ENCODE results near the gene RNF115. TPM values are rescaled to one million over a fixed set of nuclear protein-coding genes. Genes with fewer than 3 reads are reported as not detected.
"Not testable (repeated sequence)": the region's sequence is repeated elsewhere in the genome, so short reads cannot be mapped to it uniquely, and the experiment has no call there.

RNF115 gene
- total RNA-seq, 2 donors from 2014 or later = 28.5 to 69.0 TPM

DNA sequence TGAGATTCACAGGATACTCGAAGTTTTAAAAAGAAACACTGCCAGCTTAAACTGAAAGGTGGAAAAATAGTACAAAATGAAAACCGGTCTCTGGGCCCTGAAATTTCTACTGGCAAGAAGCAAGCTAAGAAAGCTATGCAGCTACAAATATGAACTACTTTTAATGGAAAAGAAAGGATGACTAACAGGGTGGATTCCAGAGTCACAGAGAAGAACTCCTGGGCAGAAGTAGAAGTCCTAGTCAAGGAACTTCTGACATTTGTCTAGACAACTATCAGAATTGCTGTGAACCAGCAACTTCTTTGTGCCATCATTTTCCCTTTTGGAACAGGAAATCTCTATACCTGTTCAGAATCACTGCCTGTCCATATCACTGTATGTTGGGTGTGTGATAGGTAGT, 66.5 kb downstream of the RNF115 start:
- DNase-seq (ENCODE audit: low spot score) = no peak
- intact Hi-C loops (cut with DNase I) = no loop called here

DNA sequence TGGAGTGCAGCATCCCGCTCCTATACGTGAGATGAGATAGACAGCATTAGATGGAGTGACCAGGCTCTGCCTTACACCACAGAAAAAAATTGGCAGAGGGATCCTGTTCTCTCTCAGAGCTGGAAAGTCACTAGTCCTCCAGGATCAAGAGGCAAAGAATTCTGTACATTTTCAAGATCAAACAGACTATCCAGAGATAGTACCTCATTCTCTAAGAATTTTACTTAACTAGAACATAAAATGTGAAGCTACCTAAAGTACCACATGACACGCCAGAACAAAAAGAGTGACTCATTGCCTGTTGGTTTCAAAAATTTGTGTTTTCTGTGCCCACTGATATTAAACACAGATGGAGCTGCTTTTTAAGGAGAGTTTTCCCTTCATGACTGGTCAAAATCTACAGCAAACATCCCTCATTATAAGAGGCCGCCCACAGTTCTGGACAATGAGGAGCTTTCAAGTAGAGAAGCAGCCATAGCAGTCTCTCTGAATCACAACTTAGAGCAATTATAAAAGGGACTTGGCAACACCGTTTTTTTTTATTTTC, 72.3 kb downstream of the RNF115 start:
- intact Hi-C loops (cut with DNase I) = no loop called here
- DNase-seq (ENCODE audit: low spot score) = no peak

DNA sequence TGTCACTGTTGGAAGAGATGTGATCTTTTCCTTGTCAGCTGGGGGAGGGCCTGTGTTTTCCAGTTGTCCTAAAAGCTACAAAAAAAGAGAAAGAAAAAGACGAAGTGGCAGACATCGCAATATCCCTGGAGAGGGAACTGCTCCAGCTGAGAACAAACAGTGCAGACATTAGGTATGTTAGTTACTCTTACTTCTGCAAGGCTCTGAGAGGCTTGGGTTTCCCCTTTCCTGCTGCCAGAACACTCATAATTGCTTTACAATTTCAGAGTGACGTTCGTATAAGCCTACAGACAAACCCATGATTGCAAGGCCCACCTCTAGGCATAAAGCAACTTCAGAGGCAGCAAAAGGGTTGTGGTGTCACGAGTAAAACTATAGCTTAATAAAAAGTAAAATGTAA, 73.5 kb downstream of the RNF115 start:
- DNase-seq (ENCODE audit: low spot score) = no peak
- intact Hi-C loops (cut with DNase I) = no loop called here

GRCh38 chr1:145747398-145748247, 76.3 kb downstream of the RNF115 start:
- DNase-seq (ENCODE audit: low spot score) = no peak
- intact Hi-C loops (cut with DNase I) = no loop called here

- intact Hi-C loops (cut with DNase I) = no loop called here
- DNase-seq (ENCODE audit: low spot score) = no peak
Measured at GRCh38 chr1:145740269-145740668, 83.6 kb downstream of the RNF115 start.

- intact Hi-C loops (cut with DNase I) = no loop called here
Measured at GRCh38 chr1:145736191-145736590, 87.7 kb downstream of the RNF115 start.

GRCh38 chr1:145730900-145731299, 93.0 kb downstream of the RNF115 start:
- intact Hi-C loops (cut with DNase I) = no loop called here
- DNase-seq (ENCODE audit: low spot score) = no peak

More at GRCh38 chr1:145736191-145736590, 87.7 kb downstream of the RNF115 start:
- DNase-seq (ENCODE audit: low spot score) = no peak

DNA sequence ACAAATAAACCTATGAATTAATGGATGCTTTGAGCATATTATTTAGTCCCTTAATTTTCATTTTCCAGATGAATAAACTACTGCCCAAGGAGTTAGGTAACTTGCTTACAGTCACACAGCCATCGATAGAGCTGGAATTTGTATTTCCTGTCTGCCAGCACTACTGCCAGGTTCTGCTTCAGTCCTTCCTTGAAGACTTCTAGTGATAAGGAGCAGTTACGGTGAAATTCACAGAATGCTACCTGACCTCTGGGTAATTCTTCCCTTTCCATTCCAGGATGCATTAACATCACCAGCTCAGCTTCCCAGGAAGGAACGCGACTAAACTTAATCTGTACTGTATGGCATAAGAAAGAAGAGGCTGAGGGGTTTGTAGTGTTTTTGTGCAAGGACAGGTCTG, 93.4 kb downstream of the RNF115 start:
- no peak for DNase-seq (ENCODE audit: low spot score)

GRCh38 chr1:145729666-145730436, 94.0 kb downstream of the RNF115 start:
- intact Hi-C loops (cut with DNase I) = no loop called here

More for the DNA sequence above, 93.4 kb downstream of the RNF115 start:
- intact Hi-C loops (cut with DNase I) = no loop called here

GRCh38 chr1:145729196-145729595, 94.7 kb downstream of the RNF115 start:
- no peak for DNase-seq (ENCODE audit: low spot score)
- intact Hi-C loops (cut with DNase I) = no loop called here

More at GRCh38 chr1:145729666-145730436, 94.0 kb downstream of the RNF115 start:
- no peak for DNase-seq (ENCODE audit: low spot score)

GRCh38 chr1:145726193-145726592, 97.7 kb downstream of the RNF115 start:
- DNase-seq (ENCODE audit: low spot score); intact Hi-C loops (cut with DNase I): not testable (repeated sequence)

DNA sequence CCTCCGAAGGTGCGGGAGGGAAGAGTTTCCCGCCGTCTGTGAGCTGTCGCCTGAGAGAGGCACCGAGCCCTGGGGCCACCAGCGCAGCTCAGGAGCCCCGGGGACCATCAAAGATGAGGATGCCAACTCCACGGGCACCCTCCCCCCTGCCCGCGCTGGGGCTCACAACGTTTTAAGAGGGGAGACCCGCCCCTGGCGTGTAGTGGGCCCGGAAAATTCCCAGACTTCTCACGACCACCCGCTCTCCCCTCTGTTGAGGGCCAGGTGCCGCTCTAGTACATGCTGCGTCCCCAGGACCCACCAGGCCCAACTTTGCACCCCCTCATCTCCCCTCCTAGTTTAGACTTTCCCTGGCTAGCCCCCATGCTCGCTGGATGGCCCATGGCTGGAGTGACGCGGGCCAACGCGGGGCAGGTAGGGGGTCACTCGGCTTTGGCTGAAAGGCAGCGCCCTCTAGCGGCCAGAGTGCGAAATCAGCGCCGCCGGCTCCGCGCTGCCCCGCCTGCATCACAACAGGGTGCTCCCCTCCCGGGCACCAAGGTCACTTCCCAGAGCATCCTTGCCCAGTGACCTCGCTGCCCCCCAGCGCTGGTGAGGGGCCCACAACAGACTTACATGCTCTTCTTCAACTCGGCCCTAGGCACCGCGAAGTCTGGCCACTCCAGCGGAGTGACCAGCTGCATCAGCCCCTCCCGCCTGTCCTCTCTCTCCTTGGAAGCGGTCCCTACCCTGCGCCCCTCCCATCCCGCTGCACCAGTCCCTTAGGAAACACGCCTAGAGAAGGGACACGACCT, 102.8 kb downstream of the RNF115 start:
- peak; percentile 92 for DNase-seq (ENCODE audit: low spot score)
- intact Hi-C loops (cut with DNase I) = no loop called here

- DNase-seq (ENCODE audit: low spot score) = no peak
- intact Hi-C loops (cut with DNase I) = no loop called here
Measured at GRCh38 chr1:145720556-145720877, 103.4 kb downstream of the RNF115 start.

- intact Hi-C loops (cut with DNase I) = no loop called here
- DNase-seq (ENCODE audit: low spot score) = no peak
Measured at GRCh38 chr1:145719230-145720079, 104.4 kb downstream of the RNF115 start, which contains the start of gene CD160. CD160 (plus strand) TSS chr1:145719499; CDS start chr1:145728328, 8,829 bp downstream.

DNA sequence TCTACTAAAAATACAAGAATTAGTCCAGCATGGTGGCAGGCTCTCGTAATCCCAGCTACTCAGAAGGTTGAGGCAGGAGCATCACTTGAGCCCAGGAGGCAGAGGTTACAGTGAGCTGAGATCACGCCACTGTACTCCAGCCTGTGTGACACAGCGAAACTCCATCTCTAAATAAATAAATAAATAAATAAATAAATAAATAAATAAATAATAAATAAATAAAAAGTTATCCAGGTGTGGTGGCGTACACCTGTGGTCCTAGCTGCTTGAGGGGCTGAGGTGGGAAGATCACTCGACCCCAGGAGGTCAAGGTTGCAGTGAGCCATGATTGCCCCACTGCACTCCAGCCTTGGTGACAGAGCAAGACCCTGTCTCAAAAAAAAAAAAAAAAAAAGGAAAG, 105.4 kb downstream of the RNF115 start:
- DNase-seq (ENCODE audit: low spot score); intact Hi-C loops (cut with DNase I): not testable (repeated sequence)

- DNase-seq (ENCODE audit: low spot score) = no peak
- intact Hi-C loops (cut with DNase I) = no loop called here
Measured at GRCh38 chr1:145717833-145718232, 106.1 kb downstream of the RNF115 start.

GRCh38 chr1:145716641-145717345, 107.1 kb downstream of the RNF115 start:
- intact Hi-C loops (cut with DNase I) = no loop called here
- no peak for DNase-seq (ENCODE audit: low spot score)
